LNCAP (cell line): ENCODE results near the gene TBC1D14.

Experiments used
- TF ChIP-seq, protein P1 (sequence below): fragments of 450-650 bp; IDR thresholded peaks from 2 replicates; pipeline ENCODE4 v1.5.1; 2017; ENCODE audit warnings: mild to moderate bottlenecking

Gene TBC1D14

DNA sequence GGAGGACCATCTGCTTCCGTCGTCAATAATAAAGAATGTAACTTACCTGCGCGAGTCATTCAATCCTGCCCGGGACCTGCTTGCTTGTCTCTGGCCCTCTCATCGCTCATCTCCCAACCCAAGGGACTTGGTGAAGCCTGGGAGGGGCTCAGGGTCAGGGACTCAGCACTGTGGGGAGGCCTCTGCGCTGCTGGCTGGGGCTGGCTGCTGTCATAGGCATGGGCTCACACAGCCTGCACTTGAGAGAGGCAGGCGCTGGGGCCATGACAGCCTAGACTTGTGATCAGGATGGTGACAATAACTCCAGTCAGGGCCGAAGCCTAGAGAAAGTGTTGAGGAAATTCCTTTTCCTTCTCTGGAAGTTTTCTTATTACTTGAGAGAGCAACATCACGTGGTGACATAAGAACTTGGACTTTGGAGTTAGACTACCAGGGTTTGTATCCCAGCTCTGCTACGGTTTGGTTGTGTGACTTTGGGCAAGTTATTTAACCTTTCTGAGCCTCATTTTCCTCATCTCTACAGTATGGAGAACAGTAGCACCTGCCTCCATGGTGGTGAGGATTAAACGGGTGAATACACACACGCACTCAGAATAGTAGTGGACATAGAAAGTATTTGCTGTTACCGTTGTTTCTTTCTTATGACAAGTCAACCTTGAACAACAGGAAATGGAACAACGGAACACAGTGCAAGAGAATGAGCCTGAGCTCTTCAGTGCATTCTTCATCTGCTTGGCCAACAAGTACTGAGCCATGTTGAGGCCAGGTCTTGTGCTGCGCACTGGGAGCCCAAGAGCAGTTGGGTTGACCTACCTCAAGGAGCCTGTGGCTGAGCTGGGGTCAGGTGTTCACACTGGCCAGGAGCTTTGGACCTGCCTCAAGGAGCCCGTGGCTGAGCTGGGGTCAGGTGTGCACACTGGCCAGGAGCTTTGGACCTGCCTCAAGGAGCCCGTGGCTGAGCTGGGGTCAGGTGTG lies 60.5 kb downstream of the TBC1D14 start:
- TF ChIP-seq, protein P1, sequence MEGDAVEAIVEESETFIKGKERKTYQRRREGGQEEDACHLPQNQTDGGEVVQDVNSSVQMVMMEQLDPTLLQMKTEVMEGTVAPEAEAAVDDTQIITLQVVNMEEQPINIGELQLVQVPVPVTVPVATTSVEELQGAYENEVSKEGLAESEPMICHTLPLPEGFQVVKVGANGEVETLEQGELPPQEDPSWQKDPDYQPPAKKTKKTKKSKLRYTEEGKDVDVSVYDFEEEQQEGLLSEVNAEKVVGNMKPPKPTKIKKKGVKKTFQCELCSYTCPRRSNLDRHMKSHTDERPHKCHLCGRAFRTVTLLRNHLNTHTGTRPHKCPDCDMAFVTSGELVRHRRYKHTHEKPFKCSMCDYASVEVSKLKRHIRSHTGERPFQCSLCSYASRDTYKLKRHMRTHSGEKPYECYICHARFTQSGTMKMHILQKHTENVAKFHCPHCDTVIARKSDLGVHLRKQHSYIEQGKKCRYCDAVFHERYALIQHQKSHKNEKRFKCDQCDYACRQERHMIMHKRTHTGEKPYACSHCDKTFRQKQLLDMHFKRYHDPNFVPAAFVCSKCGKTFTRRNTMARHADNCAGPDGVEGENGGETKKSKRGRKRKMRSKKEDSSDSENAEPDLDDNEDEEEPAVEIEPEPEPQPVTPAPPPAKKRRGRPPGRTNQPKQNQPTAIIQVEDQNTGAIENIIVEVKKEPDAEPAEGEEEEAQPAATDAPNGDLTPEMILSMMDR, result no peak

DNA sequence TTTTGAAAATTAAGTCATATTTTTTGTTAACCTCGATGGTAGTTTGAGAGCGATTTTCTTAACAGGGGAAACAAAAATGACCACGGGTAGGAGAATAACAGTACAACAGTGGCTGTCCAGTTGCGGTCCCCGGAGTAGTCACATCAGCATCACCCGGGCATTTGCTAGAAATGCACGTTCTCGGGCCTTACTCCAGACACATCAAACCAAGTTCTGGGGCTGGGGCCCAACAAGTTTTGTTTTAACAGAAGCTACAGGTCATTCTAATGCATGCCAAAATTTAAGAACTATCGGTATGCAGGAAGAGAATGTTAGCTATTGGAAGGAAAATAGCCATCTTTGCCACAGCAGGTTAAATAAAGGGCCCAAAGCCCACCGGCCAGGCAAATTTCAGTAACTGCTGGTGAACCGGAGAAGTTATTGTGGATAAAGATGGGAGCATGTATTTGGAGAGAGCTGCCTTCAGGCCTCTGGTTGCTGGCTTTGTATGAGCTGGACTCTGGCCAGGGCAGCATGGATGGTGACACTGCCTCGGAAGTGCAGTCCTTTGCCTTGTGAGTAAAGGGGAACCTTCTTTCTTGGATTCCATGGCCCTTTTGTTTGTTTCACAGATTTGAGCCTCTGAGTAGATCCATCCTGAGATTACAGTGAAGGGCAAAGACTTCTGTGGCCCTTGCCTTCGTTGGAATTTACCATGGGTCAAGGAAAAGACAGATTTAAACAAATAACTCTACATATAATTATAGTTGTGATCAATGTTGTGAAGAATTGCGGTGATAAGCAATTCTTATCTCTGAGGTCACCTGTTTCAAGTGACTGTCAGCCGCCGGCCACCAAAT lies 62.1 kb downstream of the TBC1D14 start:
- TF ChIP-seq, protein P1, result no peak

DNA sequence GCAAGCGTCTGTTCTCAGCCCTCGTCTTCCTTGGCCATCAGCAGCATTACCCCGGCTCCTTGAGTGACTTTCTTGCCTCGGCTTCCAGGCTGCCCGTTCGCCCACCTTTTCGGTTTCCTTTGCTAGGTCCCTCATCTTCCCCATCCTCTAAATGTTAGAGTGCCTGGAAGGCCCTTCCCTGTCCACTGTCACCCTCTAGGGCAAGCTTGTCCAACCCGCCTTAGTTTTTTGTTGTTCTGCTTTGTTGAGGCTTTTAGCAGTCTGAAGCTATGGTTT lies 62.7 kb downstream of the TBC1D14 start:
- TF ChIP-seq, protein P1, result no peak

DNA sequence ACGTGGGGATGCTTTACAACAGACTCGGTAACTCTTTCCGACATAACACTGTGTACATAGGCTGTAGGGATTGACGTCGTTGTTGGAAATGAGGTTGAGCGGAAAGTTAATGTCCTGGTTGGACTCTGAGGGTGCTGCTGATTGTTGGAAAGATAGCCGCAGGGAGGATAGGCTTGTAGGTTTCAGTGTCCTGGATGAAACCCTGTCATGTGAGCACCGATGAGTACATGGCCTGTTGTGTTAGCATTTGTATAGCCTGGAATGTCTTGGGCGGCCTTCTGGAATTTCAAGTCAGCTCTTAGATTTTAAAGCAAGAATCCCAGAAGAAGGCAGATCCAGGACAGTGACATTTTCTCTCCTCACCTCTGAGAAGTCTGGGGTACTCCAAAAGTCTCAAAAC lies 63.3 kb downstream of the TBC1D14 start:
- TF ChIP-seq, protein P1, result no peak

DNA sequence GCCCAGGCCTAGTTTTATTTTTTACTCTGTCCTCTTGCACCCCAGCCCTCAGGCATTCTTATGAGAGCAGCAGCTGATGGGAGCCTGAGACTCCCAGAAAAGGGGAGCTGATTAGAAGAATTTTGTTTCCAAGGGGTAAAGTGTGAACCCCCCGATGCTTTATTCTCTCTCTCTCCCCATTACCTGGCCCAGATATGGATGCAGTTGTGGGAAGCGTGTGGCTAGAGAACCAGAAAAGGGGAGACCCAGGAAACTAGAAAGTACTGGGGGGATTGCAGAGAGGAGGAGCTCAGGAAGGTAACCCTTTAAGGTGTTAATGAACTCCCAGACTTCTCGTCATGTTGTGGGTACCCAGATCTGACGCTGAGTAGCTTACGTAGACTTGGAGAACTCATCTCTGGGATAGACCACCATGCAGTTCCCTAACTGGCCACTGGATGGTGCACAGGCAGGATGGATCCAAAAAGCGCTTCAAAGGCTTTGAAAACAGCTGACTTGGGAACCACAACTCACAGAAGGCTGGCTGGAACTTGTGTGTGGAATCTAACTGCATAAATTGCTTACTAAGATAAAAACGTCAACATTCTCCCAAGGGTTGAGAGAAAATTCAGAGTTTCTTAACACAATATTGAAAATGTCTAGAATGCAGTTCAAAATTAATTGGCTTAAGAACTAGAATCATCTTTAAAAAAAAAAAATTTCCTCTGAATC lies 64.7 kb downstream of the TBC1D14 start:
- TF ChIP-seq, protein P1, result peak; percentile 91

DNA sequence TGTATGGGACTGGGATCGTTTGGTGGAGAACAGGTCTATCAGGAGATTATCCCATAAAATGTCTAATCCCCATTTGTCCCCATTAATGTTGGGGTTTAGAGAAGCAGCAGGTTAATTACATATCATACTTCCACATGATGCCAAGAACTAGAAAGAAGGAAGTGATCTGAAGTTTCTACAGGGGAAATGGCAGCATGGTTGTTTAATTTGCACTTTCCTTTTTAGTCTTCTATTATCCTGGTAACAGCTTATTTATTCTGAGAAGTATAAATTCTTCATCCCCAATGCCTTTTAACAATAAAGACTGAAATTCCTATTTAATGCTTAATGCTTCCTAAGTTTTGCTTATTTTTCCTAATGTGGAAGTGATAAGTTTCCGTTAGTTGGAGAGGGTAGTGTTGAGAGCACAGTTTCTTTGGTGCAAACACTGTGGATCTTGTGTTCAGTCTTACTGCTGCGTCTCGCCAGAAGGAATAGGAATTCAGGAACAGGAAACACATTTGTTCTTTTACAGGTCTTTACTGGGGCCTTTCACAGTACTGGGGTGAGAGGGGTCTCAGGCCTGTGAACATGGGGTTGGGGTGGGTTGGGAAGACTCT lies 74.0 kb downstream of the TBC1D14 start:
- TF ChIP-seq, protein P1, result no peak
